Mucosa of descending colon (tissue), 3 donors: ENCODE measurements around the gene ACIN1. TPM values are rescaled to one million over a fixed set of nuclear protein-coding genes. Genes with fewer than 3 reads are reported as not detected.
A peak's percentile ranks its signal among the peaks of the same experiment; 100 is the strongest.

Experiments
- ATAC-seq: fragments of 200-7000 bp; cut with Tn5 transposase; one replicate; pipeline ENCODE4 v1.9.1; 2020; ENCODE audit warnings: mild to moderate bottlenecking, moderate library complexity
- DNase-seq, 3 donors: peaks; one replicate each; pipeline ENCODE4 v3.0.0-alpha.2; 2020
- H3K36me3 ChIP-seq: fragments of 200-600 bp; one replicate; pipeline ENCODE4 v1.8.0; 2021; ENCODE audit warnings: low read depth, mild to moderate bottlenecking
- H3K4me1 ChIP-seq: fragments of 200-600 bp; one replicate; pipeline ENCODE4 v1.8.0; 2021; ENCODE audit warnings: low read depth, mild to moderate bottlenecking
- H3K4me3 ChIP-seq: fragments of 200-600 bp; one replicate; pipeline ENCODE4 v1.8.0; 2021; ENCODE audit warnings: mild to moderate bottlenecking
- H3K9me3 ChIP-seq: fragments of 200-600 bp; one replicate; pipeline ENCODE4 v1.8.0; 2021; ENCODE audit warnings: mild to moderate bottlenecking
- CTCF ChIP-seq: fragments of 200-600 bp; IDR thresholded peaks from one replicate; pipeline ENCODE4 v1.8.0; 2022; ENCODE audit warnings: antibody characterized with exemption, mild to moderate bottlenecking
- intact Hi-C, 2 donors: fragments of 100-400 bp; cut with DNase I in 1 of 2; cut with micrococcal nuclease in 1 of 2; formaldehyde crosslinking; loops; one replicate each; pipeline versions ENCODE4 v1.11.0 to v1.11.1; 2022; cut with DNase I, micrococcal nuclease
- total RNA-seq, 3 donors: library from RNA; stranded (reverse); fragmentation: NEBNext Ultra II Directional in 2 of 3; extraction: Animal tissue kit (Norgen Biotek cat#: 25700) in 2 of 3; gene quantifications; one replicate each; pipeline versions ENCODE4 v1.2.1 to v1.2.4, GENCODE V29; 2021 to 2023
- donor health status: DM: no; HTN: no; CAD: no; lungs with moderate emphysema.
- donor health status: DM: no; HTN: no; CAD: no.
- donor health status: DM: no; HTN: yes; CAD: no.

The ACIN1 gene
- total RNA-seq, 3 donors from 2014 or later, result 143 to 172 (median 170) TPM

DNA sequence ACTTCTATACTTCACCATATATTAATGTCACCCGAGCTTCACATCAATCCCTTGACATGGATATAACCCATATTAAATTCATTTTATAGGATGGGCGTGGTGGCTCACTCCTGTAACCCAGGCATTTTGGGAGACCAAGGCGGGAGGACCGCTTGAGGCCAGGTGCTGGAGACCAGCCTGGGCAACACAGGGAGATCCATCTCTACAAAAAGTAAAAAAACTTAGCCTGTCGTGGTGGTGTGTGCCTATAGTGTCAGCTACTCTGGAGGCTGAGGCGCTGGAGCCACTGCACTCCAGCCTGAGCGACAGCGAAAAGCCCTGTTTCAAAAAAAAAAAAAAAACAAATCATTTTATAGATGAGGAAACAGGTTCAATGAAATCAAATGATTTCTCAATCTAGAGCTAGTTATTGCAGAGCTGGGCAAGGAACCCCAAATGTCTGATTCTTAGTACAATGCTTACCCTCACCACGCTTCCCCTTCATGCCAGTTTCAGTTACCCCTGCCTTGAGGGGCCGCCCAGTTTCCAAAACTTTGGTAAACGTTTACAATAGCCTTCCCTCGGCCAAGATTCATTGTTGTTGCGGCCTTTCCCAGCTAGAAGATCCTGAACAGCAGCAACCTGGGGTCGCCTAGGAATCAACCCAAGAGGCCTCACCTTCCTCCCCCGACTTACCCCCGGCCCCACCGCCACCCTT, 61.0 kb downstream of the ACIN1 start:
- DNase-seq (no peak), ATAC-seq (no peak)
- no peaks in the 10 kb centered on the region for H3K36me3 ChIP-seq
- H3K9me3 ChIP-seq, result no peaks in the 10 kb centered on the region
- peaks cover 11% of the 10 kb centered on the region for H3K4me1 ChIP-seq
- no peak for TF ChIP-seq CTCF
- H3K4me3 ChIP-seq, result peak overlapping the region; percentile 52
- intact Hi-C loops, result no loop called here

- ATAC-seq (no peak), DNase-seq (no peak)
- Histone ChIP-seq H3K9me3 (no peaks in the 10 kb centered on the region), H3K4me1 (peaks cover 13% of the 10 kb centered on the region), H3K4me3 (no peak overlapping the region), H3K36me3 (no peaks in the 10 kb centered on the region)
- no peak for TF ChIP-seq CTCF
- intact Hi-C loops, result no loop called here
Observed at GRCh38 chr14:23033251-23033727, 61.6 kb downstream of the ACIN1 start.

GRCh38 chr14:23030936-23031335, 64.0 kb downstream of the ACIN1 start:
- H3K9me3 ChIP-seq, result no peaks in the 10 kb centered on the region
- H3K36me3 ChIP-seq, result no peaks in the 10 kb centered on the region
- no peak for DNase-seq
- intact Hi-C loops, result no loop called here
- H3K4me3 ChIP-seq, result no peak overlapping the region
- ATAC-seq, result no peak
- no peak for TF ChIP-seq CTCF
- H3K4me1 ChIP-seq, result peaks cover 13% of the 10 kb centered on the region

- no peaks in the 10 kb centered on the region for H3K36me3 ChIP-seq
- no peak for TF ChIP-seq CTCF
- H3K9me3 ChIP-seq, result no peaks in the 10 kb centered on the region
- H3K4me3 ChIP-seq, result no peak overlapping the region
- H3K4me1 ChIP-seq, result peaks cover 13% of the 10 kb centered on the region
- intact Hi-C loops, result no loop called here
- peak; percentile 41 for ATAC-seq
- no peak for DNase-seq
Observed at GRCh38 chr14:23028799-23029198, 66.1 kb downstream of the ACIN1 start.

- intact Hi-C loops, result no loop called here
- Histone ChIP-seq H3K9me3 (no peaks in the 10 kb centered on the region), H3K4me1 (peaks cover 5% of the 10 kb centered on the region), H3K36me3 (no peaks in the 10 kb centered on the region), H3K4me3 (no peak overlapping the region)
- TF ChIP-seq CTCF, result no peak
- DNase-seq (no peak), ATAC-seq (peak; percentile 24)
Observed at GRCh38 chr14:23025151-23025814, 69.7 kb downstream of the ACIN1 start.
